SIG-M5 treated with dmso at 0.1 percent for 504 hours (cell line): ENCODE data around the gene CLDN10.
A peak's percentile ranks its signal among the peaks of the same experiment; 100 is the strongest.

ENCODE experiments used
- DNase-seq: peaks from one replicate; lab custom pipeline; 2025; ENCODE audit not compliant: unreplicated experiment; lab: John Stamatoyannopoulos, UW

CLDN10 gene

DNA sequence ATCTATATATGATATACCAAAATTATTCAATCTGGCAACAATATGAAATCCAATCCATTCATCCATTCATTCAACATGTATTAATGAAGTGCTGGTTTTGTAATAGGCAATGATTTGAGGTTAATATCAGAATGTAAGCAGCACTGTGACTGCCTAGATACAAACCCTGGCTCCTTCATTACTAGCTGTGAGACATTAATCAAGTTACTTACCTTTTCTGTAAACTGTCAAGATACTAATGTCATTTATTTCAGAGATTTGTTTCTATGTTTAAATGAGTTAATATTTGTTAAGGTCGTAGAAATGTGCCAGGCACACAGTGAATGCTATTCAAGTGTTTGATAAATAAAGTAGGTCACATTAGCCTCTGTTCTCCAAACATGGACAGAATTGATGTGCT is 40.9 kb downstream of the CLDN10 start:
- DNase-seq = no peak

DNA sequence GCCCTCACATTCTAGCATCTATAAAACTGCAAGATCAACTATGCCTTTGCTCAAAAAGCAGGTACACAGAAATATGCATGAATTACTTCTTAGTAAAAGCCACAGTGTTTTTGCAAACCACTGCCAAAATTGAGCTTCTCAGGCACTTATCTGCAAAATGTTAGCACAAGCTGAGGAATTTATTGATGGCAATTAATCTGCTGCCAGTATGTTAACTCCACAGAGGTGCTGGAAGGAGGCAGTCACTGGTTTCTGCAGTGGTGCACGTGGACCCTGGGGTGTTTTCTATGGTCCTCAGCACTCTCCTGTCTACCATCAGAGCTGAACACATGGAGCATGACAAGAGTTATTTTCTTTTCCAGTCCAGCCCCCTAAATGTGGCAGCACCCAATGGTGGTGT is 44.2 kb downstream of the CLDN10 start:
- no peak for DNase-seq

DNA sequence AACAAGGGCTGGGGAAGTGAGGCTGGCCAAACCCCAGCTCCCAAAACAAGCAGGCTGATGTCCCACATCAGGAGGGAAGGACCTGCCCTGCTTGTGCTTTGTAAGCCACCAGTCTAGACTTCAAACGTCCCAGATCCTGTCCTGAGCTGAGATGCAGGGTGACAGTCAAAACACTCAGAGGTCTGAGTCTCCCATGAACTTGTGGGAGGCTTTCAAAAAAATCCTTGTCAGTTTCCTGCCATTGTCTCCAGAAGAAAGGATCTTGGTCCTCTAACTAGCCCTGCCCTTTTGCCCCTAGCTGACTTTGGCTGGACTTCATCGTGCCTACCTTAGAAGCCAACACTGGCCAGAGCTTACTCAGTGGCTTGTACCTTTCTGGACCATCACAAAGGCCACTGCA is 48.7 kb downstream of the CLDN10 start:
- DNase-seq = no peak

DNA sequence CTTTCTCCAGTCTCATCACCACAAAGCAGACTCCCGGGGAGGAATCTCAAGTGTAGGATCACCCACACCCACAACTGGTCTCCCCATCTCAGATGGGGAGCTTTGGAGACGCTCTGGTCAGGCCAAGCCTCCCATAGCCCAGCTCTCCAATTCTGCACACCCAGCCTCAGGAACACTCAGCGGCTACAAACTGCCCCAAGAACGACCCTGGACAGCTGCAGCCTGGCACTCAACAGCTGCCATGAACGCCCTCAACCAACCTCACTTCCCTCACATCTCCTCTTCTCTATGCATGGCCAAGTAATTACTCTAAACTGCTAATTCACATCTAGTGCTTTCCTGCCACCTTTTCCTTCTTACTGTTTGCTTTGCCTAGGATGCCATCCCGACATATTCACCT is 49.4 kb downstream of the CLDN10 start:
- no peak for DNase-seq

DNA sequence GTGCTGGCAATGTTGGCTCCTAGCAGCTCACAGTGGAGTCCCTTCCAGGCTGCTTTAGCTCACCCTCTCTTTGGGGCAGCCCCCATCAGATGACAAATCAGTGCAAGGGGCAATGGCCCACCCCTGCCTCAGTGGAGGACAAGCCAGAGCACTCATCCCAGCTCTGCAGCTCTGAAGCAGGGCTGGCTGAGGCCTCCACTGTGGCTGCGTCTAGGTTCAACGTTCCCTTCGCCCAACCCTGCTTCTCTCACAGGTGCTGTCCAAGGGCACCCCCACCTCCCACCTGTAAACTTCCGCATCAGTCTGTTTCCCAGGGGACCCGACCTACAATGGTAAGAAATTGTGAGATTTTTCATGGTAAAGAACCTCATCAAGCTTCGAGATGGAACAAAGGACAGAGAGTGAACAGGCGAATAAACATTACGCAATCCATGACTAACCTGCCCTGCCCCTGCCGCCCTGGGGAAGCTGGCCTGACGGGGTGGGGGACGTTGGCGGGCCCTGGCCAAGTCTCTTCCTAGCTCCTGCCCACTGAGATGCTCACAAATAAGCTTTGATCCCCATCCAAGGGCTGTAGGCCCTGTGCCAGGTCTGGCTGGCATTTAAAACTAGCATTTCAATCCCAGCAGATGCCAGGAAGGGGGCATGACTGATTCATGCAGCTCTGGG is 51.5 kb downstream of the CLDN10 start:
- DNase-seq = peak; percentile 15

DNA sequence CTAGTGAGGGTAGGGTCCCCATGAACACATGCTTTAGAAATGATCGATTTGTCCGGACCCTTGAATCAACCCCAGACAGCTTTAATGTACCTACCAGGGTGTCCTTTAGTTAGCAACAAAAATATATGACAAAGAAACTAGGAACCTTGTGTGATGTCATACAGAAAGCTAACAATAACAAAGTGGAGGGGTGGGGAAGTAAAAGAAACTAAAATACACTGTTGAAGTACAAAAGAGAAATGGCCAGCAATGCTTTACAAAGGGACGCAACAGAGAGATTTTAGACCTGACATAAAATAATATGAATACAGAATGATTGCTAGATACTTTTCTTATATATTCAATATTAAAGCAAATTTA is 52.0 kb downstream of the CLDN10 start:
- no peak for DNase-seq

DNA sequence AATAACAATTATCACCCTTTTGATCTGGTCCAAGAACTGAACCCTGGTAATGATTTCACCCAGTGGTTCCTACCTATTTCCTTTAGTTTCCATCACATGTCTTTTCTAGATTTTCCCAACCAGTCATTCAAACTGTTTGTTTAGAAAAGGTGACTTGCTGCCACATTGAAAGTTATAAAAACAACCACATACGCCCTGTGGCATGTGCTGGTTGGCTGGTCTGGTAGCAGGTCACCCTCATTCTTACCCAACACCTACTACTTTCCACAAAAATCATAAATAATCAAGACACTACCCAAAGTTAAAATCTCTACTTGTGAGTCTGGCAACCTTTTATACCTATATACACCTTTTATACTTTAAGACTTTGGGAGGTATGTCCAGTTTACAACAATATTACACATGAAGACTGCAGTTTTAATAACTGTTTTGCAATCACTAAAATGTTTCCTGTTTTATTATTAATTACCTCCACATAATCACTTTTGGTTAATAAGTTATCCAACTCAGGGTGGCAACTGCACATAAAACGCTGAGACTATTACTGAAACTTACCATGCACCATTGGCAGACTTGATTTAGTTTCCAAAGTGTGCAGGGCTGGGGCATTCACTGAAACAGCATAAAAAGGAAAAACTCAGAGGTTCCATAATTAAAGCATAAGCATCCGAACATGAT is 53.1 kb downstream of the CLDN10 start:
- DNase-seq = no peak

DNA sequence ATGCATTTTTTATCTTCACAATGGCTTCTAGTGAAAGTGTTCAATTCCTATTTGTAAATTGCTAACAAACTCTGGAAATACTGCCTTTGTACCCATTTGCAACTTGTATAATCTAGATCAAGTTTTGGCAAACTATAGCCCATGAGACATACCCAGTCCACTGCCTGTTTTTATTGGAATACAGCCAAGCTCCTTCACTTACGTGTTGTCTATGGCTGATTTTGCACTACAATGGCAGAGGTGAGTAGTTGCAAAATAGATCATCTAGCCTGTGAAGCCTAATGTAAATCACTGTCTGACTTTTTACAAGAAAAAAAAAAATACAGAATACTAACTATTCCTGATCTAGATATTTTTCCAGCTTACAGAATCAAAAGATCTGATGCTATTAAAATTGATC is 54.8 kb downstream of the CLDN10 start:
- DNase-seq = no peak

DNA sequence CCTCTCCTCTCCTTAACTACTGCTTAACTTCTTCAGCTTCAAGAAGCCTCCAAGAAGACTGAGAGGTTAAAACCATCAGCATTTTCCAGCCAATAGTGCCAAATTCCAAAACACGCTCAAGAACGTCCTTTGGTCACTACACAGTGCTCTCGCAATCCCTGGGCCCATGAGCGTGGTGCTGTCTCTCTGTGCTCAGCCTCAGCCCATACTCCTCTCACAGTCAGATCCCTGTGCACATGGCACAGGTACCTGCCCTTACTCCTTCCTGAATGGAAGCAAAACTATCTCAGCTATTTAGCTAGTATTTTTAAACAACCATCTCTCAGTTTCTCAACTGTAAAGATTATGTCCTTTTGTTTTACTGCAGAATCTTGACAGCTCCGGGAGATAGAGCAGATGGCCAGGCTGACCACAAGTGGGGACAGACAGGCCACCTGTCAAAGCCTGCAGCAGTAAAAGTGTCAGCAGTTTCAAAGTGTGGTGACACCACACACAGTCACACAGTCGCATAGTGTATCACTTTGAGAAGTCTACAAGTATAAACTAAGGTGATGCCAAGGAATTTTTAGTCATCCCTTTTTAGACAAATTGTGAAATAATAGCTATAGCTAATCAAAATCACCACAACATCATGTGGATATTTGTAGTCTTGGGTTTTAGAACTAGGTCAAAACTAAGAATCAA is 56.3 kb downstream of the CLDN10 start:
- DNase-seq = no peak

DNA sequence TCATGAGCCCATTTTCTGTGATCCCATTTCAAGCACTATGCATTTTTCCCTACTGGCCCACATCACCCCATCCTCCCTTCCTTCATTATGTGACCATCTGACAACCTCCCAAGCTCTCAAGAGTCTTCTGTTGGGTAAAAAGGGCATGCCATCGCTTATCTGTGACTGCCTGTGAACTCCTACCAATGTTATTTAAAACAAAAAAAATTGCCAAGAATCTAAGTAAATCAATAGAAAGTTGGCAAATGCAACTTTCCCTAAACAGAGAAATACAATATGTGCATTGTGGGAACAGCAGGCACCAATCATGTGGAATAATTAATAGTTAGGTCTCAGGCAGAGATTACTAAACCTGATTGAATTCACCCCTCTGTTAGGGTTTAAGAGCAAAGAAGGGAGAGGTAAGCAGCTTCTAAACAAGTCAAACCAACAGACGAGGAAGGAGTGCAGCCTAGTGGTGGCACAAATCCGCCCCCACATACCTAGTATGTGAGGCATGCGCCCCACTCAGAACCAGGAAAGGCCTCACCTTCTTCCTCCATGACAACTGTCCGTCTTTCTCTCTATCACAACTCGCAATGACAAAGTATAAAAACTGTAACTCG is 62.2 kb downstream of the CLDN10 start:
- no peak for DNase-seq

DNA sequence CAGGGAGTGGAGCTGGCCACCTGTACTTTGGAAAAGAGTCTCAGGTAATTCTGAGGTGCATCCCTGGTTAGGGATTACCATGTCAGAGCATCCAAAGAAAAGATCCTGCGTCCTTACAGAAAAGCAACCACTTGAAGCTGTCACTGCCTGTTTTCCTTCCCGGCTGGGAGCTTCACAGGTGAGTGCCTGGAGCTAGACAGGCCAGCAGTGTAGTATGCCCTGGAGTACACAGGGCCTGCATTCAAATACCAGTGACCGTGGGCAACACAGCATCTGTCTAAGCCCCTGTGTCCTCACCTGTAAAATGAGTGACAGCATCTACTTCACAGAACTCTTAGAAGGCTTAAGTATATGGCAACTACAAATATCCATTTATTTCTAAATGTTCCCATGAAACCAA is 63.0 kb downstream of the CLDN10 start:
- no peak for DNase-seq

DNA sequence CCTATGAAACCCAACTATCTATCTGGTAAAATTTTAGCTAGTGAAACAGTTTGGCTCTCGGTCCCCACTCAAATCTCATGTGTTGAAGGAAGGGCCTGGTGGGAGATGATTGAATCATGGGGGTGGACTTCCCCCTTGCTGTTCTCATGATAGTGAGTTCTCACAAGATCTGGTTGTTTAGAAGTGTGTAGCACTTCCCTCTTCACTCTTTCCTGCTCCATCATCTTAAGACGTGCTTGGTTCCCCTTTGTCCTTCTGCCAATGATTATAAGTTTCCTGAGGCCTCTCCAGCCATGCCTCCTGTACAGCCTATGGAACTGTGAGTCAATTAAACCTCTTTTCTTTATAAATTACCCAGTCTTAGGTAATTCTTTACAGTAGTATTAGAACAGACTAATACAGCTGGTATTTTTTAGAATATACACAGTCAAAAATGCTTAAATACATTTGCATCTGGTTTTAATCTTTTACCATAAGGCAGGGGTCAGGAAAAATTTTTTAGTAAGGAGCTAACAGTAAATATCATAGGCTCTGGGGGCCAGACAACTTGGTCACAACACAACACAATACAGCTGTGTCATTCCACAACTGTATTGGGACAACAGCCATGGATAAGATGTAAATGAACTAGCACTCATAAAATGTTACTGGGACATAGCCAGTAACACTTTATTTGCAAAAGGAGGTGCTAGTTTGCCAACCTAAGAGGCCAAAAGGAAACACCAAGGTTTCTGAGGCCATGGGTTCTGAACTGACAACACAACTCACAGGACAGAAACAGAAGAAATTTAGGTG is 67.7 kb downstream of the CLDN10 start:
- no peak for DNase-seq

DNA sequence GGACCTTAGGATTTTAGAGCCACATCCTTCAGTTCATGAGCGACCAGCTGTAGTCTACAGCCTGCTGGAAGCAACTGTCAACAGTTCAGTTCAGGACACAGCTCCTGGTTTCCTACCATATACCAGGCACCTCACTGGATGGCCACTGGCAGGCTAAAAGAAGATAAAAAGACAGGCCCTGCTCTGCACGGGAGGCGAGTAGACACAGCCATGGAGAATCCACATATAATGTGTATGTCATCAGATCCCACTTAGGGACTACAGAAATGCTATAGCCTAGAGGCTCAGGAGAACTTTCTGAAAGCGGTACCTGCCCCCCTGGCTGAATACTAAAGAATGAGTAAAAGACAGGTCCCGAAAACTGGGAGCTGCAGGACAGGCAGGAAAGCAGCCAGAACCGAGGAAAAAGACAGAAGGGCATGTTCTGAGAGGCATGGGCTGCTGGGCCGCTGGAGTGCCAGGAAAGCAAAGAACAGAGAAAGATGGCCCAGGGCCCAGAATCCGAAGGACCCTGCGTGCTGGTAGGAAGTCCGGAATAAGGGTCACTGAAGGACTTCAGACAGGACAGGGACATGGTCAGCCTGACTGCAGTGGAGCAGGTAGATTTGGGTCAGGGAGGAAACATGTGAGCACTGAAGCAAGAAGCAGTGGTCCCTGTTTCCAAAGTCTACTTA is 68.4 kb downstream of the CLDN10 start:
- DNase-seq = no peak

DNA sequence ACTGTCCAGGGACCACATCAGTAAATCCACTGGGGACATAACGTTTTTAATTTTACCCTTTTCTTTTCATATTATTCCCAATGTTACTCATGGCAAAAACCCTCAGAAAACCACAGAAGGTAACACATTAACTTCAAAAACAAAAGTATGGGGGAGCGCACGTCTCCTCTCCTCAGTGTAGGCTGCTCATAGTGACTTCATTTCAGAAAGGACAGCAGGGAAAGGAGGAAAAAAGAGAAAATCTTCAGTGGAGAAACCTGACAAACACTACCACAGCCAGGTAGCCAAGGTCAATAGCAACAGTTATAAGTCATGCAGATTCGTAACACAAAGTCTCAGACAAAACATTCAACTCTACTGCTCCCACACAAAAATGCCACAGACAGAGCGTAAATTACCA is 70.6 kb downstream of the CLDN10 start:
- no peak for DNase-seq

DNA sequence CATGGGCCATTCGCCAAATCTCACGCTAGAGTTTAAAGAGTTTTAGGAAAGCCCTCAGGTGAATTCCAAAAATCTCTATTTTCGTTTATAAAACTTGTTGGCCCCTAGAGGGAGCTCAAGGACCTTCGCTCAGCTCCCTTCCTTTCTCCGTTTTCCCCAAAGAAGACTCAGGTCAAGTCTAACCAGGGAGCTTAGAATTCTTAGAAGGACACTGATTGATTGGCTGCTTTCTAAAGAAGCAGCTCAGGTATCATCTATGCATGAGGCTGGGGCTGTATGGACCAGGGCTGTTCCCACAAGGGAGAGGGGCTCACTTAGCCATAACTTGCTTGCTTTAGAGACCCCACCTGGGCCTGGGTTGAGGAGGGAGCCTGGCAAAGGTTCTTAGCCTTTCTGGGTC is 71.5 kb downstream of the CLDN10 start:
- DNase-seq = peak; percentile 62

DNA sequence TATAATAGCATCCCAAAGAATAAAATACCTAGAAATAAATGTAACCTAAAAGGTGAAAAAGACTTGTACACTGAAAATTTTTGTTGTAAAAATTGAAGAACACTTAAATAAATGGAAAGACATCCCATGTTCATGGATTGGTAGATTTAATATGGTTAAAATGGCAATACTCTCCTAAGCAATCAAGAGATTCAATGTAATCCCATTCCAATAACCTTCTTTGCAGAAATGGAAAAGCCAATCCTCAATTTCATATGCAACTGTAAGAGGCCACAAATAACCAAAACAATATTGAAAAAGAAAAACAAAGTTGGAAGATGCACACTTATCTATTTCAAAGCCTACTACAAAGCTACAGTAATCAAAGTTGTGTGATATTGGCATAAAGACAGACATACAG is 74.2 kb downstream of the CLDN10 start:
- DNase-seq = no peak

DNA sequence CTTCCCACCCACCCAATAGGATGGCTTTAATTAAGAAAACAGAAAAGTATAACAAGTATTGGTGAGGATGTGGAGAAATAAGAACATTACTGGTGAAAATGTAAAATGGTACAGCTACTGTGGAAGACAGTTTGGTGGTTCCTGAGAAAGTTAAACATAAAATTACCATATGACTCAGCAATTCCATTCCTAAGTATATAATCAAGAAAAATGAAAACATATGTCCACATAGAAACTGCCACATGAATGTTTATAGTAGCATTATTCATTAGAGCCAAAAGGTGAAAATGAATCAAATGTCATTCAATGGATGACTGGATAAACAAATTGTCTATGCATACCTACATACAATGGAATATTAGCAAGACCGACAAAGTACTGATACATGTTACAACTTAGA is 75.1 kb downstream of the CLDN10 start:
- no peak for DNase-seq

DNA sequence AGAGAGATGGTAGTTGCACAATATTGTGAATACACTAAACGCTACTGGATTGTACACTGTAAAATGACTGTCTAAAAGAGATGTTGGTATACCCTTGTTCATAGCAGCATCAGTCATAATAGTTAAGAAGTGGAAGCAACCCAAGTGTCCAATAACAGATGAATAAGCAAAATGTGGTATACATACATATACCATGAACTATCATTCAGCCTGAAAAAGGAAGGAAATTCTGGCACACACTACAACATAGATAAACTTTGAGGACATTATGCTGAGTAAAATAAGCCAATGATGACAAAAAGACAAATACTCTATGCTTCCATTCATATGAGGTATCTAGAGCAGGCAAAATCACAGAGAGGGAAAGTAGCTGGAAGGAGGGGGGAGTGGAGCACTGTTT is 76.0 kb downstream of the CLDN10 start:
- DNase-seq = no peak

DNA sequence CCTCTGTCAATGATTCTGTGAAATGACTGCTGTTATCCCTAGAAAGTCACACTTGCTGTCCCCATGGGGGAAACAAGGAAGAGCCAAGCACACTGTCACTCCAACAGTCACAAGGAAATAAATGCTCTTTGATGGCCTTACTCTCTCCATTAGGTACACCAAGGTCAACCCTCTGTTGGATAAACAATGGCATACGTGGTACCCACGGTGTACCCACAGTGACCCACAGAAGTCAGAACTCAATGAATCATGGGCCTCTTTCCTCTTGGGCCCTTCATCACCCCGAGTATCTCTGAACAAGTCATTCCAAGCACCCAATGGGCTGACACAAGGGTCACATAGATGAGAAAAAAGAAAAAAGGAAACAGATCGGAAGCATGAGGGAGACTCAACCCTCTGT is 76.6 kb downstream of the CLDN10 start:
- DNase-seq = no peak
